Ovary (tissue), 9 donors: ENCODE results near the gene CHD3. TPM values are rescaled to one million over a fixed set of nuclear protein-coding genes. Genes with fewer than 3 reads are reported as not detected.

Experiments used
- DNase-seq, 5 donors: peaks; one replicate each; pipeline ENCODE4 v3.0.0-alpha.2; 2019 to 2020
- H3K27ac ChIP-seq, 2 donors: fragments of 200-600 bp; one replicate each; pipeline versions ENCODE4 v1.5.1 to v1.8.0; 2019 to 2022
- H3K27me3 ChIP-seq: fragments of 200-600 bp; one replicate; pipeline ENCODE4 v1.8.0; 2022
- H3K36me3 ChIP-seq: fragments of 200-600 bp; sonication (generic); one replicate; pipeline ENCODE4 v1.5.1; 2019
- H3K4me1 ChIP-seq: one replicate; pipeline ENCODE4 v1.8.1; 2013; ENCODE audit warnings: mild to moderate bottlenecking, moderate library complexity; ENCODE audit not compliant: insufficient read depth
- H3K4me3 ChIP-seq: fragments of 200-600 bp; sonication (generic); one replicate; pipeline ENCODE4 v1.5.1; 2017
- H3K9me3 ChIP-seq, 2 donors: fragments of 200-600 bp in 1 of 2; sonication (generic) in 1 of 2; one replicate each; pipeline versions ENCODE4 v1.5.1 to v1.8.1; 2013 to 2019; ENCODE audit warnings: mild to moderate bottlenecking in 1 of 2, moderate library complexity in 1 of 2
- EP300 ChIP-seq: sonication (generic); formaldehyde crosslinking; IDR thresholded peaks from one replicate; pipeline ENCODE4 v1.6.1; 2017; ENCODE audit warnings: antibody characterized with exemption
- POLR2A ChIP-seq: fragments of 450-650 bp; IDR thresholded peaks from one replicate; pipeline ENCODE4 v1.6.1; 2017; ENCODE audit warnings: antibody characterized with exemption, mild to moderate bottlenecking, moderate library complexity
- WGBS, 3 donors: extraction: QIAGEN DNeasy Blood & Tissue Kit in 1 of 3; methylation state at CpG; one replicate each; pipeline versions ENCODE4 v1.1.5 to v1.1.7; 2013 to 2017; 5-methylcytosine and 5-hydroxymethylcytosine counted together
- intact Hi-C, 4 donors: fragments of 100-400 bp; cut with DNase I; formaldehyde crosslinking; loops; one replicate each; pipeline versions ENCODE4 v1.11.0 to v1.15.1; 2022 to 2023
- polyA plus RNA-seq, 2 donors: library from polyadenylated mRNA; stranded (reverse); fragments of 200-250 nt in 1 of 2; fragments of 350-450 nt in 1 of 2; fragmentation: Illumina TruSeq in 1 of 2; extraction: RNeasy Lipid Tissue Mini Kit (QIAGEN cat#74804) in 1 of 2; gene quantifications; one replicate each; pipeline ENCODE4 v1.2.3, GENCODE V29; 2013 to 2014
- total RNA-seq, 7 donors: library from RNA; depleted of rRNA in 2 of 7; stranded (reverse); fragments of >200 nt in 2 of 7; fragmentation: NEBNext Ultra II Directional in 3 of 7; extraction: Animal tissue kit (Norgen Biotek cat#: 25700) in 3 of 7; gene quantifications; one replicate each; pipeline versions ENCODE4 v1.1.0 to v1.2.4, GENCODE V29; 2016 to 2023
- TF ChIP-seq, protein P1 (sequence below), 3 donors: fragments of 450-650 bp in 2 of 3; fragments of 200-600 bp in 1 of 3; IDR thresholded peaks; one replicate each; pipeline versions ENCODE4 v1.5.1 to v1.8.0; 2016 to 2022; ENCODE audit warnings: antibody characterized with exemption in 3 of 3, mild to moderate bottlenecking in 1 of 3
- donor health status: DM: no; HTN: no; CAD: no; lungs with moderate emphysema.
- donor health status: DM: no; HTN: no; CAD: no.
- donor health status: Bipolar disorder and iron deficiency.
- donor health status: DM: yes; HTN: yes; CAD: no.
- donor health status: DM: no; HTN: no; CAD: no.
- donor health status: DM: yes; HTN: yes; CAD: no.

CHD3 gene
- total and polyA plus RNA-seq, 9 donors, result 65.7 to 145 (median 100) TPM

GRCh38 chr17:7854851-7855659, 33.5 kb upstream of the CHD3 start, which contains the start of gene TMEM88:
Gene TMEM88 (plus strand): TSS chr17:7855066. CDS start chr17:7855075, 9 bp downstream.
- peaks cover 8% of the 10 kb centered on the region for H3K4me1 ChIP-seq
- no peaks in the 10 kb centered on the region for H3K9me3 ChIP-seq
- intact Hi-C loops, result loop anchor here (5.0 to 10.0 kb wide), 3 partner anchors 33 to 113 kb away; no protein-coding TSS in a partner anchor
- peak; percentile 35 to 74 (median 47) for DNase-seq
- peak within 1 kb of the TSS in 1 of 2 donors; percentile 85 for H3K27ac ChIP-seq
- H3K4me3 ChIP-seq, result peak within 1 kb of the TSS; percentile 15
- no peaks in the 10 kb centered on the region for H3K27me3 ChIP-seq
- WGBS, 3 donors, result 59 to 68% (median 65%) methylated on average over 48 to 57 of the region's 57 CpGs
- TF ChIP-seq POLR2A, result no peak
- TF ChIP-seq, protein P1, sequence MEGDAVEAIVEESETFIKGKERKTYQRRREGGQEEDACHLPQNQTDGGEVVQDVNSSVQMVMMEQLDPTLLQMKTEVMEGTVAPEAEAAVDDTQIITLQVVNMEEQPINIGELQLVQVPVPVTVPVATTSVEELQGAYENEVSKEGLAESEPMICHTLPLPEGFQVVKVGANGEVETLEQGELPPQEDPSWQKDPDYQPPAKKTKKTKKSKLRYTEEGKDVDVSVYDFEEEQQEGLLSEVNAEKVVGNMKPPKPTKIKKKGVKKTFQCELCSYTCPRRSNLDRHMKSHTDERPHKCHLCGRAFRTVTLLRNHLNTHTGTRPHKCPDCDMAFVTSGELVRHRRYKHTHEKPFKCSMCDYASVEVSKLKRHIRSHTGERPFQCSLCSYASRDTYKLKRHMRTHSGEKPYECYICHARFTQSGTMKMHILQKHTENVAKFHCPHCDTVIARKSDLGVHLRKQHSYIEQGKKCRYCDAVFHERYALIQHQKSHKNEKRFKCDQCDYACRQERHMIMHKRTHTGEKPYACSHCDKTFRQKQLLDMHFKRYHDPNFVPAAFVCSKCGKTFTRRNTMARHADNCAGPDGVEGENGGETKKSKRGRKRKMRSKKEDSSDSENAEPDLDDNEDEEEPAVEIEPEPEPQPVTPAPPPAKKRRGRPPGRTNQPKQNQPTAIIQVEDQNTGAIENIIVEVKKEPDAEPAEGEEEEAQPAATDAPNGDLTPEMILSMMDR (IDR thresholded peaks at IDR 0.05), result no peak
- TF ChIP-seq EP300, result no peak
- no peaks in the 10 kb centered on the region for H3K36me3 ChIP-seq

DNA sequence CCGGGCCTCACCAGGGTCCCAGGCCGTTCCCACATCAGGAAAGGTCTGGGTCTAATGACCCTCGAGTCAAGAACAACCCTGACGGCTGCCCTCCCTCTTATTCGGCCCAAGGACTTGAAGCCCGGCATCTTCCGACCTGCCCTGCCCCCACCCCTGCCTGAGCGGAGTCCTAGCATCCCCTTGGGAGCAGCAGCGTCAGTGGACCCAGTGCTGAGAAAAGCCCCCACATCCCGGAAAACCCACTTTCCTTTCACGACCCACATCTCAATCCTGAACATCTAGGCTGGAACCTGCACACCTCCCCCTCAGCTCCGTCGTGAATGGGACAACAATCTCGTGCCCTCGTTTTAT, 33.0 kb upstream of the CHD3 start:
- peak overlapping the region in 1 of 2 donors; percentile 85 for H3K27ac ChIP-seq
- DNase-seq, result peak in 3 of 5 donors; percentile 48 to 65 (median 53)
- intact Hi-C loops, result loop anchor here (5.0 to 10.0 kb wide), 2 partner anchors 33 to 111 kb away; no protein-coding TSS in a partner anchor
- no peaks in the 10 kb centered on the region for H3K27me3 ChIP-seq
- H3K4me1 ChIP-seq, result peaks cover 8% of the 10 kb centered on the region
- no peaks in the 10 kb centered on the region for H3K36me3 ChIP-seq
- TF ChIP-seq POLR2A (no peak), EP300 (no peak)
- TF ChIP-seq, protein P1 (IDR thresholded peaks at IDR 0.05), result no peak
- WGBS, 3 donors, result 14 to 18% (median 17%) methylated on average over 14 to 15 of the region's 15 CpGs
- H3K9me3 ChIP-seq, result no peaks in the 10 kb centered on the region
- H3K4me3 ChIP-seq, result peak overlapping the region; percentile 15

- H3K4me1 ChIP-seq, result peaks cover 8% of the 10 kb centered on the region
Observed at GRCh38 chr17:7856011-7856810, 32.4 kb upstream of the CHD3 start.

More at GRCh38 chr17:7856011-7856810, 32.4 kb upstream of the CHD3 start:
- Histone ChIP-seq H3K4me3 (peak overlapping the region; percentile 71), H3K27ac (peak overlapping the region; percentile 55 to 85), H3K27me3 (no peaks in the 10 kb centered on the region), H3K9me3 (no peaks in the 10 kb centered on the region), H3K36me3 (no peaks in the 10 kb centered on the region)
- WGBS, 3 donors, result 2 to 5% (median 4%) methylated on average over 29 of the region's 29 CpGs
- TF ChIP-seq, protein P1 (IDR thresholded peaks at IDR 0.05), result no peak
- TF ChIP-seq POLR2A (no peak), EP300 (no peak)
- intact Hi-C loops, result loop anchor here (5.0 to 10.0 kb wide), 2 partner anchors 34 to 111 kb away; no protein-coding TSS in a partner anchor
- peak; percentile 61 to 83 (median 69) for DNase-seq
